PC-9 (cell line): Measurements from ENCODE around the gene C1orf146.
"Not testable (repeated sequence)": the region's sequence is repeated elsewhere in the genome, so short reads cannot be mapped to it uniquely, and the experiment has no call there.

ENCODE experiments used
- CTCF ChIP-seq: fragments of 200-600 bp; sonication (generic); conservative IDR thresholded peaks from 2 replicates; pipeline ENCODE4 v1.6.1; 2017; ENCODE audit warnings: mixed run types, antibody characterized with exemption, mild to moderate bottlenecking, moderate library complexity
- EZH2 ChIP-seq: fragments of 200-600 bp; sonication (generic); IDR thresholded peaks from 2 replicates; pipeline ENCODE4 v1.8.0; 2017; ENCODE audit warnings: antibody characterized with exemption, low read depth

GRCh38 chr1:92279781-92280180 is 62.1 kb downstream of the C1orf146 start:
- not testable (repeated sequence) for TF ChIP-seq CTCF, EZH2
